ENCODE results near the gene RMND5B. TPM values are rescaled to one million over a fixed set of nuclear protein-coding genes. Genes with fewer than 3 reads are reported as not detected.

RMND5B gene
- total RNA-seq, 1 donor from 2014 or later: 25.3 TPM

DNA sequence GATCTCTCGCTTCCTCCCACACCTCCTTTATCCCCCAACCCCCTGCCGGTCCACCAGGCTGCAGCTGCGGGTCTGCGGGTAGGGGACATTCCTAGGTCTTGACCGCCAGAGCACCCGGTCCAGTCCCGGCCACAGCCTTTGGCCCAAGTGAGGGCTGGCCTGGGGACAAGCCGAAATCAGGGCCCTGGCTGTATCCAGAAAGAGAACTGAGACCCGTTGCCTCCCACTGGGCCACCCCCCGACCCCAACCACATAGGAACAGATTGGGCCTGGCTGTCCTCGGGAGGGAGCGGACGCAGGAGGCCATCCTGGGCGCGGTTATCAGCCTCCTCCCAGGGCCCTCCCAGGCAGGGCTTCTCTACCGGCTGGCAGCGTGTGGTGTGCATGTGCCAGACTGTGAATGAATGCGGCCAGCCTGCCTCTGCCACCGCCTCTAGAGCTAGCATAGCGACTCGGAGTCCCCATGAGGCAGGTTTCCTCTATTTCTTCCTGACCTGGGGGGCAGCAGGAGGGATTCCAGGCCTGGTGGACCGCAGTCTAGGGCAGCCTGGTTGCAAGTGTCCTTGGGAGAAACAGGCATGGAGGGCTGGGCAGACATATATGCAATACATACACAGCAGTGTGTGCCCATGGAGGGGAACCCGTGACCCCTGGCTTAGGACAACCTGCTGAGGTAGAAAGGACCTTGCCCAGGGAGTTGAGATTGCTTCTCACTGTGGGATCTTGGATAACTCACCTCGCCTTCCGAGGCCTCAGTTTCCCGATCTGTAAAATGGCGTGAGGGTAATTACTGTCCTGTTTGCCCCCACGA, 16.3 kb upstream of the RMND5B start:
- peaks cover 45% of the 10 kb centered on the region for H3F3A ChIP-seq (ENCODE audit: low read depth)
- Mint-ChIP-seq H3K4me1 (peaks cover 31% of the 10 kb centered on the region), H3K36me3 (no peaks in the 10 kb centered on the region), H3K27ac (peak overlapping the region; percentile 93), H3K27me3 (ENCODE audit: insufficient read depth, low read depth) (peaks cover 12% of the 10 kb centered on the region), H3K4me3 (peak overlapping the region; percentile 95), H3K9me3 (no peaks in the 10 kb centered on the region)
- peaks cover 43% of the 10 kb centered on the region for H3K79me2 ChIP-seq (ENCODE audit: low read depth)
- no peak overlapping the region for H2AFZ ChIP-seq (replicated peaks)
- H3K36me3 ChIP-seq: no peaks in the 10 kb centered on the region
- no peak overlapping the region for H3K9ac ChIP-seq
- peaks cover 12% of the 10 kb centered on the region for H3K27me3 ChIP-seq
- H3K27ac ChIP-seq: peak overlapping the region; percentile 96
- peak overlapping the region; percentile 77 for H3K4me3 ChIP-seq
- TF ChIP-seq EZH2phosphoT487 (IDR thresholded peaks at IDR 0.05): no peak
- TF ChIP-seq, protein P1, sequence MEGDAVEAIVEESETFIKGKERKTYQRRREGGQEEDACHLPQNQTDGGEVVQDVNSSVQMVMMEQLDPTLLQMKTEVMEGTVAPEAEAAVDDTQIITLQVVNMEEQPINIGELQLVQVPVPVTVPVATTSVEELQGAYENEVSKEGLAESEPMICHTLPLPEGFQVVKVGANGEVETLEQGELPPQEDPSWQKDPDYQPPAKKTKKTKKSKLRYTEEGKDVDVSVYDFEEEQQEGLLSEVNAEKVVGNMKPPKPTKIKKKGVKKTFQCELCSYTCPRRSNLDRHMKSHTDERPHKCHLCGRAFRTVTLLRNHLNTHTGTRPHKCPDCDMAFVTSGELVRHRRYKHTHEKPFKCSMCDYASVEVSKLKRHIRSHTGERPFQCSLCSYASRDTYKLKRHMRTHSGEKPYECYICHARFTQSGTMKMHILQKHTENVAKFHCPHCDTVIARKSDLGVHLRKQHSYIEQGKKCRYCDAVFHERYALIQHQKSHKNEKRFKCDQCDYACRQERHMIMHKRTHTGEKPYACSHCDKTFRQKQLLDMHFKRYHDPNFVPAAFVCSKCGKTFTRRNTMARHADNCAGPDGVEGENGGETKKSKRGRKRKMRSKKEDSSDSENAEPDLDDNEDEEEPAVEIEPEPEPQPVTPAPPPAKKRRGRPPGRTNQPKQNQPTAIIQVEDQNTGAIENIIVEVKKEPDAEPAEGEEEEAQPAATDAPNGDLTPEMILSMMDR (IDR thresholded peaks at IDR 0.05): no peak
- no peak for TF ChIP-seq EZH2 (IDR thresholded peaks at IDR 0.05)
- peaks cover 28% of the 10 kb centered on the region for H4K20me1 ChIP-seq (ENCODE audit: low read depth)
- H3K4me2 ChIP-seq: peak overlapping the region; percentile 99
- no peaks in the 10 kb centered on the region for H3K9me3 ChIP-seq (ENCODE audit: low read depth)
- peak; percentile 67 for DNase-seq (ENCODE audit: low spot score)
- H3K4me1 ChIP-seq: peaks cover 29% of the 10 kb centered on the region

DNA sequence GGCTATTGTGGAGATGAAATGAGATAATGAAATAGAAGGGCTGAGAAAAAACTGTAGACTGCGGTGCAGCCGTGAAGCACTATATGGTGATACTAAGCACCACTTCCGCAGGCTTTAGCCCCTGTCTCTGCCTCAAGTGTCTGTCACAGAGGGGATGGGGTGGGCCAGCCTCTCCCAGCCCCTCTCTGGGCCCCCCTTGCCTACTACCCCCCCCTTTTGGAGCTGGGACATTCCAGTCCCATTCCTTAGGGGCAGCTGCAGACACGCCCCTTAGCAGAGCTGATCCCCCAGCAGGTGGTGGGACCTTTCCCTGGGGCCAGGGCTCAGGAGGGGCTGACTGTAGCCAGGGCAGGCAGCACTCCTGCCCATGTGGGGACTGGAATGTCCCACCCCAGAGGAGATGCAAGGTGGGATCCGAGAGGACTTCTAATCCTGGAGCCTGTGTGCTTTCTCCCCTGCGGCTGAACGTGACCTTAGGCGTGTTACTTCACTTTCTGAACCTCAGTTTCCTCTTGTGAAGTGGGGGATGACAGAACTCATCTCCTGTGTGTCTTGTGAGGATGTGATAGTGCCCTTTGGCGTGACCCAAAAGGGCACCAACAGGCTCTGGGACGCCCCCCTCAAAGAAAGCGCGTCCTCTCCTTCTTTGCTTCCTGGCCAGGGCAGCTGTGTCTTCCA, 15.5 kb upstream of the RMND5B start:
- Mint-ChIP-seq H3K9me3 (no peaks in the 10 kb centered on the region), H3K27me3 (ENCODE audit: insufficient read depth, low read depth) (peaks cover 12% of the 10 kb centered on the region), H3K4me1 (peaks cover 31% of the 10 kb centered on the region), H3K4me3 (peak overlapping the region; percentile 95), H3K36me3 (no peaks in the 10 kb centered on the region), H3K27ac (peak overlapping the region; percentile 99)
- Histone ChIP-seq H3K27ac (peak overlapping the region; percentile 96), H2AFZ (replicated peaks) (no peak overlapping the region), H3K4me2 (peak overlapping the region; percentile 99), H3K4me1 (peaks cover 29% of the 10 kb centered on the region), H3F3A (ENCODE audit: low read depth) (peaks cover 45% of the 10 kb centered on the region), H3K27me3 (peaks cover 12% of the 10 kb centered on the region), H3K79me2 (ENCODE audit: low read depth) (peaks cover 43% of the 10 kb centered on the region), H4K20me1 (ENCODE audit: low read depth) (peaks cover 28% of the 10 kb centered on the region), H3K9ac (peak overlapping the region; percentile 33), H3K4me3 (peak overlapping the region; percentile 77), H3K36me3 (no peaks in the 10 kb centered on the region), H3K9me3 (ENCODE audit: low read depth) (no peaks in the 10 kb centered on the region)
- peak; percentile 93 for DNase-seq (ENCODE audit: low spot score)
- TF ChIP-seq EZH2phosphoT487 (IDR thresholded peaks at IDR 0.05): no peak
- TF ChIP-seq EZH2 (IDR thresholded peaks at IDR 0.05): no peak
- TF ChIP-seq, protein P1 (IDR thresholded peaks at IDR 0.05): no peak

DNA sequence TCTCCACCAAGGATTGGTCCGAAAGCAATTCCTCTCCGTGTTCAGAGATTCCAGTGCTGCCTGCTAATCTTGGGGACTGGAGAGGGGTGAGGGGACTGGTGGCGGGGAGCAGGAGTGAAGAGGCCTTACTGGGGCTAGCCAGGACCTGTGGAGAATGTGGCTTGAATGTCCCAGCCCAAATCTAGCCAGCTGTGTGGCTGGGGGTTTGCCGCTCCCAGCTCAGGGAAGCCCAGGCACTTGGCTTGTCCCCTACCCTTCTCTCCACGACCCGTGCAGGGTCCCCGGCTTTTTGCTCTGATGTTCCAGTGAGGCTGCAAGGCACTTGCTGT, 15.0 kb upstream of the RMND5B start:
- H3K4me1 Mint-ChIP-seq: peaks cover 32% of the 10 kb centered on the region
- Histone ChIP-seq H3K9me3 (ENCODE audit: low read depth) (no peaks in the 10 kb centered on the region), H4K20me1 (ENCODE audit: low read depth) (peaks cover 28% of the 10 kb centered on the region), H3K36me3 (no peaks in the 10 kb centered on the region), H3K27me3 (peaks cover 12% of the 10 kb centered on the region), H3F3A (ENCODE audit: low read depth) (peaks cover 45% of the 10 kb centered on the region), H3K4me3 (peak overlapping the region; percentile 77), H3K79me2 (ENCODE audit: low read depth) (peaks cover 43% of the 10 kb centered on the region), H3K9ac (peak overlapping the region; percentile 33), H2AFZ (replicated peaks) (no peak overlapping the region), H3K4me2 (peak overlapping the region; percentile 99), H3K4me1 (peaks cover 29% of the 10 kb centered on the region), H3K27ac (peak overlapping the region; percentile 96)
- H3K27ac Mint-ChIP-seq: peak overlapping the region; percentile 99
- H3K4me3 Mint-ChIP-seq: peak overlapping the region; percentile 95
- H3K27me3 Mint-ChIP-seq (ENCODE audit: insufficient read depth, low read depth): peaks cover 10% of the 10 kb centered on the region
- no peak for TF ChIP-seq EZH2phosphoT487 (IDR thresholded peaks at IDR 0.05)
- no peak for TF ChIP-seq EZH2 (IDR thresholded peaks at IDR 0.05)
- TF ChIP-seq, protein P1 (IDR thresholded peaks at IDR 0.05): no peak
- no peak for DNase-seq (ENCODE audit: low spot score)
- H3K9me3 Mint-ChIP-seq: no peaks in the 10 kb centered on the region
- H3K36me3 Mint-ChIP-seq: no peaks in the 10 kb centered on the region
